HuH-7.5 (cell line): ENCODE data around the gene RBM26.

Experiments used
- DNase-seq: peaks from one replicate; pipeline ENCODE4 v3.0.0; 2011; ENCODE audit warnings: low spot score

RBM26 gene

GRCh38 chr13:79405831-79406596 is at the start of gene RBM26:
TSS of gene RBM26 (minus strand) at chr13:79406255. CDS start at chr13:79405774, 481 bp downstream.
- DNase-seq, result peak; percentile 82

- DNase-seq, result no peak
Measured at GRCh38 chr13:79455331-79455730, 49.3 kb upstream of the RBM26 start.

- DNase-seq, result no peak
Measured at GRCh38 chr13:79452239-79452913, 46.3 kb upstream of the RBM26 start.

GRCh38 chr13:79451500-79451962 is 45.5 kb upstream of the RBM26 start:
- DNase-seq, result no peak

- no peak for DNase-seq
Measured at GRCh38 chr13:79450110-79450509, 44.1 kb upstream of the RBM26 start.

- DNase-seq, result no peak
Measured at GRCh38 chr13:79448413-79448812, 42.4 kb upstream of the RBM26 start.

- no peak for DNase-seq
Measured at GRCh38 chr13:79447741-79448140, 41.7 kb upstream of the RBM26 start.

- DNase-seq, result no peak
Measured at GRCh38 chr13:79447141-79447540, 41.1 kb upstream of the RBM26 start.

GRCh38 chr13:79445968-79446645 is 40.1 kb upstream of the RBM26 start:
- DNase-seq, result no peak

- DNase-seq, result no peak
Measured at GRCh38 chr13:79442706-79443105, 36.7 kb upstream of the RBM26 start.

GRCh38 chr13:79442221-79442620 is 36.2 kb upstream of the RBM26 start:
- no peak for DNase-seq

GRCh38 chr13:79440958-79441528 is 35.0 kb upstream of the RBM26 start:
- DNase-seq, result no peak

GRCh38 chr13:79439275-79439674 is 33.2 kb upstream of the RBM26 start:
- DNase-seq, result no peak

- DNase-seq, result no peak
Measured at GRCh38 chr13:79435561-79435990, 29.5 kb upstream of the RBM26 start.

- no peak for DNase-seq
Measured at GRCh38 chr13:79434556-79434955, 28.5 kb upstream of the RBM26 start.

- DNase-seq, result no peak
Measured at GRCh38 chr13:79432992-79433391, 26.9 kb upstream of the RBM26 start.

GRCh38 chr13:79432086-79432485 is 26.0 kb upstream of the RBM26 start:
- no peak for DNase-seq

GRCh38 chr13:79429309-79429708 is 23.3 kb upstream of the RBM26 start:
- no peak for DNase-seq

- no peak for DNase-seq
Measured at GRCh38 chr13:79427883-79428282, 21.8 kb upstream of the RBM26 start.

GRCh38 chr13:79427265-79427664 is 21.2 kb upstream of the RBM26 start:
- no peak for DNase-seq

GRCh38 chr13:79423801-79424642 is 18.0 kb upstream of the RBM26 start:
- no peak for DNase-seq

GRCh38 chr13:79423340-79423739 is 17.3 kb upstream of the RBM26 start:
- no peak for DNase-seq
